Epidermal melanocyte (primary cell): ENCODE data around the gene ZNF503.
"Not testable (repeated sequence)": the region's sequence is repeated elsewhere in the genome, so short reads cannot be mapped to it uniquely, and the experiment has no call there.

Experiments
- DNase-seq: peaks from one replicate; pipeline ENCODE4 v3.0.0; 2011; ENCODE audit warnings: low spot score; ENCODE audit not compliant: insufficient read length

The ZNF503 gene

DNA sequence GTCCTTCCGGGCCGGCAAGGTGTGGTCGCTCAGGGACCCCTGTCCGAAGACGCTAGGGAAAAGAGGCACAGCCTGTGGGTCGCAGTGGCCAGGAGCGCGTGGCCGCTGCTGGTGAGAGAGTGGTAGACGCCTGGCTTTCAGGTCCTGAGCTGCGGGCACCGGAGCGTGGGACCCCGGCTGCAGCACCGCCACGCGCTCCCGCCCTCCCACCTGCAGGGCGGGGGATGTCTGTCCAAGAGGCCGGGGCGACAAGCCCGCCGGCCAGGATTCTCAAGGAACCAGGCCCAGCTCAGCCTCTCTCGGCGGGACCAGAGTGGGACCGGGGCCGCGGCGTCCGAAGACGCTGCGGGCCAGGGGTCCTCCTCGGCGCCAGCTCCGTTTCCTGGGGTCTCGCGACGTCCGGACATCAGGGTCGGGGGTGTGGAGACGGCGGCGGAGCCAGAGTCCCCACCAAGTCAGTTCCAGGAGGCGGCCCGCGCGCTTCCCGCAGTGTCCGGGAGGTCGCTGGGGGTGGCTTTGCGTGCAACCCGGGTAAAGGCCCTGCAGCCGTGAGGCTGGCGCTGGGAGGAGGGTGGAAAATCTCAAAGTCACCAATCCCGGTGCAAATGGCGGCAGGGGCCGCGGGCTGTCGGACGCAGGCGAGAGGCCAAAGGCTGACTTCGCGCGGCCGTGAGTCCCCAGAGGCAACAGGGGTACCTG, 5.5 kb downstream of the ZNF503 start:
- no peak for DNase-seq

- peak; percentile 62 for DNase-seq
Measured at GRCh38 chr10:75395066-75395931, 6.3 kb downstream of the ZNF503 start.

GRCh38 chr10:75394221-75394620, 7.3 kb downstream of the ZNF503 start:
- DNase-seq: no peak

- no peak for DNase-seq
Measured at GRCh38 chr10:75392744-75393143, 8.8 kb downstream of the ZNF503 start.

DNA sequence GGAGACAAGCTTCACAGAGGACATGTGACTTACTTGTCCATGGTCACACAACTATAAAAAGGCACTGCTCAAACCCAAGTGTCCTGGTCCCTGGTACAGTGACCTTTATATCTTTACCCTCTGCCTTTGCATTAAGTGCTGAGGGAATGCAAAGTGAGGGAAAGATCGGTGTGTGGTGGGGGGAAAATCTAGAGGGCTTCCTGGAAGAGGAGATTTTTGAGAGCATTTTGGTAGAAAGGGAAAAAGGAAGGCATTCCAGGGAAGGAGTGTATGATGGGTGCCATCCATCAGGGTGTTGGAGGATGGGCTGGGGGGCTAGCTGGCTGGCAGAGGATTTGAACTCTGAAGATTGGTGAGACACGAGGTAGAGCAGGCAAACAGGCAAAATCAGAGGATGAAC, 9.3 kb downstream of the ZNF503 start:
- no peak for DNase-seq

- no peak for DNase-seq
Measured at GRCh38 chr10:75390178-75390577, 11.4 kb downstream of the ZNF503 start.

- DNase-seq: no peak
Measured at GRCh38 chr10:75388082-75388481, 13.5 kb downstream of the ZNF503 start.

GRCh38 chr10:75386128-75386527, 15.4 kb downstream of the ZNF503 start:
- DNase-seq: no peak

GRCh38 chr10:75379817-75380216, 21.7 kb downstream of the ZNF503 start:
- DNase-seq: no peak

DNA sequence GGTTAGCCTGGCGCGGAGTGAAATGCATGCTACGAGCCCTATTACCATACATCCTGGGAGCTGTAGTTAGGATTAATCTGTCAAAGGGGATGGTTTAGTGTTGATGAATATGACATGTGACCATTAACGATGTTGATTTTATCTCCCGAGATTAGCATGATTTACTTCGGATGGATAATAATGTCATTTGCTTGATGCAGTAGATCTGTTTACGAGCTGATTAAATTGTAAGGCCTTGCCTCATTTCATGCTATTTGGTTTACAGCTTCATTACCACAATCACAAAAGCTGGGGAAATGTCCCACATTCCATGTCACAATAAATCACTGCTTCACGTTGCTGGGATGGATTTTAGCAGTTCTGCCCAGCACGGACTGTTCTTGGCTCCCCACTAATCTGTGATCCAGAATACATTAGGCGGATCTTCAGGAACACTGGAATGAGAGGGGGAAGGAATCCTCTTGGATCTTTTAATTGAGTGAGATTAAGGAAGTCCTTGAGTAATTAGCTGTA, 22.3 kb downstream of the ZNF503 start:
- no peak for DNase-seq

- DNase-seq: no peak
Measured at GRCh38 chr10:75378379-75378778, 23.2 kb downstream of the ZNF503 start.

- no peak for DNase-seq
Measured at GRCh38 chr10:75377869-75378268, 23.7 kb downstream of the ZNF503 start.

DNA sequence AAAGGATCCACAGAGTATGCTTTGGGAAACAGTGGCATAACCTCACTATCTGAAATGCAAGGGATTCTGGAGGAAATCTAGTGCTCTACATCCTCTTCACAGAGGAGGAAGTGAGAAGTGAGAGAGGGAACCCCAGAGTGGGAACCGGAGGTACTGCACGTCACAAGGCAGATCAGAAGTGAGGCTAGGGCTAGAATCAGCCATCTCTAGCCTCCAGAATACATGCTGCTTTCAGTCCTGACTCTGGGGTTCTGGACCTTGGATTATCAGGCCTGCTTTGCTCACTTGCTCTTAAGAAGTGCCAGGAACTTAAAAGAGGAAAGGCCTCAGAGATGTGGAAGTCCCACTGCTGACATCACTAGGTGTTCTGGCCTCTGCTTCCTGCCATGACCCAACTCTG, 25.7 kb downstream of the ZNF503 start:
- no peak for DNase-seq

DNA sequence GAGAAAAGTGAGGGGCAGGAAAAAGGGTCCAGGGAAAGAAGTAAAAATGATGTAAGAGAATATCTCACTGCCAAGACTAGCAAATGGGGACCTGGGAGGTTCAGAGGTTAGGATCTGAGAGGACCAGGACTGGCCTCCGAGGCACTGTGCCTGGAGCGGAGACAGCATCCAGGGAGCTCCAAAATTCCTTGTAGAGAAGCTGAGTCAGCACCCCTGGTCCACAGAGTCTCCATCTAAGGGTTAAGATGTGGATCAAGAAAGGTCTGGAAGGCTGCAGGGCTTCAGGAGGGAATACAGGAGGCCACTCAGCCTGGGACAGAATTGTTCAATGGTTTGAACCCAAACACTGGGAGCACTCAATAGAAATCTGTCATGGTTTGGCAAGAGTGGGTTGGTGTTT, 30.6 kb downstream of the ZNF503 start:
- DNase-seq: no peak

GRCh38 chr10:75369838-75370237, 31.7 kb downstream of the ZNF503 start:
- not testable (repeated sequence) for DNase-seq

- DNase-seq: no peak
Measured at GRCh38 chr10:75367901-75368300, 33.7 kb downstream of the ZNF503 start.

DNA sequence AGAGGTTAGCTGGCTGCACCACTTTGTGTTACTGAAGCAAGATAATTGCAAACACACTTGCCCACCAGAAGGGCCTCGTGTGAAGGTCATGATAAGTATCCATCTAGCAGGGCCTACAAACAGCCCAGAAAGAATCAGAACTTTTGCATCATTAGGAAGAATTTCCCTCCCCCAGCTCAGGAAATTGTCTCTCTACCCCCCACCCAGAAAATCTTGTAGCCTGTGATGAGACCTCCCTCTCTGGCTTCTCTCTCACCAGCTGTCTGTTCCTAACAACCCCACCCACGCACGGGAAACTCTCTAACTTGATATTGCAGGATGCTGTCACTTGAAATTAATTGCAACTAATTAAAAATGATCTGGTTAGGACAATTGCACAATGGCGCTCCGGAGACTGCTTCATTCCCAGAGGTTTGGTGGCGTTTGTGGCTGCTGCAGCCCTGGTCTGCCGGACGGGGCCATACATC, 34.5 kb downstream of the ZNF503 start:
- no peak for DNase-seq

- DNase-seq: no peak
Measured at GRCh38 chr10:75363431-75363830, 38.1 kb downstream of the ZNF503 start.

GRCh38 chr10:75359876-75360275, 41.7 kb downstream of the ZNF503 start:
- DNase-seq: not testable (repeated sequence)

DNA sequence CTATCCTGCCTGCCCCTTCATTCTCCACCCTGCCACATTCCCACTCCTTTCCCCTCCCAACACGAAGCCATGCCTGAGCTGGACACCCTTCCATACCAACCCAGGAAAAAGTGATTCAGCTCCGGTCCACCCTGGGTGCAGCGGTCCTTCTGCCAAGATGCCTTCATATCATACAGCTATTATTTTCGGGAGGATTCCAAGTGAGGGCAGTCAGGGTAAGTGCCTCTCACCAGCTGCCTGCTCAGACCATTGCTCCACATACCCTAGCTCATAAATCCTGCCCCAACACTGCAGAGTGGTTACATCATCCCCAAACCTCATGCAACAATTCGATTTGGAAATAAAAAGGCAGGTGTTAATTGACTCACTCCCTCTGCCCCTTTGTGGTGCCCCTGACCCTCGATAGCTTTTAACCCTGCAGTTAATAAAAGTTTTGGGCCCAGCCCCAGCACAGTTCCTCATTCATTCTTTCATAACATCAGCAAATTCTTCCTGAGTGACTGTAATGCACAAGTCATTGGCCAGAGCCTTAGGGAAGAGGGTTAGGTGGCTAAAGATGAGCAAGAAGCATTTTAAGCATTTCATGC, 42.6 kb downstream of the ZNF503 start:
- no peak for DNase-seq

DNA sequence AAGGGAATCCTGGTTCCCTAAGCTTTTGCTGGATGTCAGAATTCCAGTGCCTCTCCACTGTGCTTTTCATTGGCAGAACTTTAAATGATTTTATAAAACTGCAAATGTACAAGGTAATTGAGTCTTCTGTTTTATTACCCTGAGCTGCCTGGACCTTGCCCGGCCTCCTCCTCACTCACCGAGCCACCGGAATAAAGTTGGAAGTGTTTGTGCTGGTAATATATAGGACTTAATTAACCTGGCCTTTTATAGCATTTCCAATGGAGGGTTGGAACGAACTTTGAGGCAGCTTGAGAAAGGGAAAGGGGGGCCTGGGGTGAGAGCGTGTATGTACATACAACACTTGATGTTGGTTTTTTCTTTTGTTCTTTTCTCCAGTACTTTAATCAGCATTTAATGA, 43.4 kb downstream of the ZNF503 start:
- no peak for DNase-seq

DNA sequence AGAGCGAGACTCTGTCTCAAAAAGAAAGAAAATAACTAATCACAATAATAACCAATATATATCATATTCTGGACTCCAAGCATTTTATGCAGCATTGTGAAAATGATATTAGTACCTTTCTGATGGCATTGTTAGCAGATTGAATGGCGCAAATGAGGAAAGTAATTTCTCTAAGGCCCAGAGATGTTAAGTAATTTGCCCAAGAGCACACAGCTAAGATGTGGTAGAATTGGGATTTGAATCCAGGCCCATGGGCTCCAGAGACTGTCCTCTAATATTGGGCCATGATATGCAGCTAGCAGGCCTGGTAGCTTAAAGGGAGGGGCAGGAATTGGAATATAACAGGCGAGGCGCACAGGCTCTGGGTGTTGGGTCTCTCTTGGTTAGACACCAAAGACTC, 44.1 kb downstream of the ZNF503 start:
- DNase-seq: no peak
